GM21360 (cell line): ENCODE results near the gene SLCO4A1.

Source experiments
- ATAC-seq: cut with Tn5 transposase; IDR thresholded peaks from one replicate; pipeline ENCODE4 v1.9.1; 2021; ENCODE audit warnings: mild to moderate bottlenecking, moderate library complexity; ENCODE audit not compliant: unreplicated experiment

SLCO4A1 gene

GRCh38 chr20:62636446-62636845 lies 5.9 kb upstream of the SLCO4A1 start:
- ATAC-seq: no peak

- no peak for ATAC-seq
These were observed 5.2 kb upstream of the SLCO4A1 start for GRCh38 chr20:62637110-62637509.

- no peak for ATAC-seq
These were observed 4.7 kb upstream of the SLCO4A1 start for GRCh38 chr20:62637521-62638054.

GRCh38 chr20:62638055-62638570 lies 4.2 kb upstream of the SLCO4A1 start:
- ATAC-seq: no peak

GRCh38 chr20:62638679-62639406 lies 3.5 kb upstream of the SLCO4A1 start:
- ATAC-seq: no peak

GRCh38 chr20:62639765-62640164 lies 2.5 kb upstream of the SLCO4A1 start:
- ATAC-seq: no peak

GRCh38 chr20:62640870-62641269 lies 1.4 kb upstream of the SLCO4A1 start:
- no peak for ATAC-seq

- no peak for ATAC-seq
These were observed 817 bp upstream of the SLCO4A1 start for GRCh38 chr20:62641321-62642050.

- peak; percentile 13 for ATAC-seq
These were observed 590 bp downstream of the SLCO4A1 start for GRCh38 chr20:62642666-62643520.

GRCh38 chr20:62643521-62644043 lies 1.3 kb downstream of the SLCO4A1 start:
- no peak for ATAC-seq

GRCh38 chr20:62644044-62644795 lies 1.9 kb downstream of the SLCO4A1 start:
- ATAC-seq: no peak

- no peak for ATAC-seq
These were observed 2.6 kb downstream of the SLCO4A1 start for GRCh38 chr20:62644802-62645496.

- no peak for ATAC-seq
These were observed 3.3 kb downstream of the SLCO4A1 start for GRCh38 chr20:62645613-62646012.

- no peak for ATAC-seq
These were observed 4.7 kb downstream of the SLCO4A1 start for GRCh38 chr20:62646851-62647520.

- no peak for ATAC-seq
These were observed 5.4 kb downstream of the SLCO4A1 start for GRCh38 chr20:62647521-62648317.

- no peak for ATAC-seq
These were observed 6.2 kb downstream of the SLCO4A1 start for GRCh38 chr20:62648318-62648995.

GRCh38 chr20:62649140-62649539 lies 6.8 kb downstream of the SLCO4A1 start:
- ATAC-seq: no peak
